Measurements from ENCODE around the gene ETHE1.

ETHE1 gene

GRCh38 chr19:43461303-43461702 lies 65.7 kb downstream of the ETHE1 start:
- TF ChIP-seq ISL1 (CRISPR knock-in tag; IDR thresholded peaks at IDR 0.05): no peak
- TF ChIP-seq, protein P1, sequence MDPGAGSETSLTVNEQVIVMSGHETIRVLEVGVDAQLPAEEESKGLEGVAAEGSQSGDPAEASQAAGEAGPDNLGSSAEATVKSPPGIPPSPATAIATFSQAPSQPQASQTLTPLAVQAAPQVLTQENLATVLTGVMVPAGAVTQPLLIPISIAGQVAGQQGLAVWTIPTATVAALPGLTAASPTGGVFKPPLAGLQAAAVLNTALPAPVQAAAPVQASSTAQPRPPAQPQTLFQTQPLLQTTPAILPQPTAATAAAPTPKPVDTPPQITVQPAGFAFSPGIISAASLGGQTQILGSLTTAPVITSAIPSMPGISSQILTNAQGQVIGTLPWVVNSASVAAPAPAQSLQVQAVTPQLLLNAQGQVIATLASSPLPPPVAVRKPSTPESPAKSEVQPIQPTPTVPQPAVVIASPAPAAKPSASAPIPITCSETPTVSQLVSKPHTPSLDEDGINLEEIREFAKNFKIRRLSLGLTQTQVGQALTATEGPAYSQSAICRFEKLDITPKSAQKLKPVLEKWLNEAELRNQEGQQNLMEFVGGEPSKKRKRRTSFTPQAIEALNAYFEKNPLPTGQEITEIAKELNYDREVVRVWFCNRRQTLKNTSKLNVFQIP (CRISPR knock-in tag; IDR thresholded peaks at IDR 0.05; ENCODE audit: borderline replicate concordance, low read depth): no peak
- TF ChIP-seq ARNTL (CRISPR knock-in tag; IDR thresholded peaks at IDR 0.05; ENCODE audit: borderline replicate concordance, low read depth): no peak
- TF ChIP-seq BACH2 (CRISPR knock-in tag; IDR thresholded peaks at IDR 0.05; ENCODE audit: borderline replicate concordance): no peak
- no peak for TF ChIP-seq ESRRG (CRISPR knock-in tag; IDR thresholded peaks at IDR 0.05)
- TF ChIP-seq OSR1 (CRISPR knock-in tag; IDR thresholded peaks at IDR 0.05): no peak
- no peak for ATAC-seq

DNA sequence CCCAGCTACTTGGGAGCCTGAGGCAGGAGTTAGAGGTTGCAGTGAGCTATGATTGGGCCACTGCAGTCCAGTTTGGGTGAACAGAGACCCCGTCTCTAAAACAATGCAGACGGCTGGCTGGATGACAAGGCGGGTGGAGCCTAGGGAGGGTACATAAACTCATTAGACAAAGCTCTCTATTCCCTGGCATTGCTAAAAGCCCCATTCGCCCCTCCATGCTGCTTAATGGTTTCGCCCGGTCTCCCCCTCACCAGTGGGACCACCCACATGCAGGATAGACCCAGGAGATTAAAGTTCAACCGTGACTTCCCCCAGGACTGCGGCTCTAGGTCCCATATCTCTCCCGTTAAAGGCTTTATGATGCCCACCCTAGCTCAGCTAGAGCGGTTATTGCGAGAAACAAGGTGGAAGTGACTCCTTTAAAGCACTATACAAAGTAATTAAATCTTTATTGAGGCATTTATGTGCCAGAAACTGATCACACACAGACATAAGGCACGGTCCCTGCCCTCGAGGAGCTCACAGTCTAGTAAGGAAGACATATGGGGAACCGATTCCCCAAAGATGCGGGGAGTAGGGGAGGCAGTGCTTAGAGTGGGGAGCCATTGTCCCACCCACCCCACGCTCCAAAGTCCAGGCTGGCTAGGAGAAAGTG lies 66.5 kb downstream of the ETHE1 start:
- no peak for TF ChIP-seq GLIS3 (CRISPR knock-in tag; IDR thresholded peaks at IDR 0.05)
- no peak for ATAC-seq

DNA sequence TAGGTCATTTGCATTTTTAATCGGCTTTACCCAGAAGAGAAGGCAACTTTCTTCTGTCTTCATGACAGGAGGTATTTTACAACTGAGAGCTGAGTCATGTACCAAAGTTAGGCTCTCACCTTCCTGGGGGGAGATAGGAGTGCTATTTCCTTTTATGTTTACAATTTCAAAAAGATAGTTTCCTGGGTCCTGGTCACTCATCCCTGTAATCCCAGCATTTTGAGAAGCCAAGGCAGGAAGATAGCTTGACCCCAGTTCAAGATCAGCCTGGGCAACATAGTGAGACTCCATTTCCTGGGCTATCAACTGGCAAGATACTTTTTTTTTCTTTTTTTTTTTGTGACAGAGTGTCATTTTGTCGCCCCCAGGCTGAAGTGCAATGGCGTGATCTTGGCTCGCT lies 69.2 kb downstream of the ETHE1 start:
- no peak for TF ChIP-seq ZFP30 (CRISPR knock-in tag; IDR thresholded peaks at IDR 0.05)
- no peak for TF ChIP-seq CSDC2 (CRISPR knock-in tag; IDR thresholded peaks at IDR 0.05)
- no peak for TF ChIP-seq CREB5 (CRISPR knock-in tag; IDR thresholded peaks at IDR 0.05; ENCODE audit: low read depth)
- no peak for TF ChIP-seq GLIS3 (CRISPR knock-in tag; IDR thresholded peaks at IDR 0.05)
- TF ChIP-seq TSHZ2 (CRISPR knock-in tag; IDR thresholded peaks at IDR 0.05): no peak
- TF ChIP-seq OSR1 (CRISPR knock-in tag; IDR thresholded peaks at IDR 0.05): no peak
- TF ChIP-seq ESRRG (CRISPR knock-in tag; IDR thresholded peaks at IDR 0.05): no peak
- TF ChIP-seq RARB (CRISPR knock-in tag; IDR thresholded peaks at IDR 0.05): no peak
- no peak for TF ChIP-seq ZFP3 (CRISPR knock-in tag; IDR thresholded peaks at IDR 0.05)
- TF ChIP-seq BACH2 (CRISPR knock-in tag; IDR thresholded peaks at IDR 0.05; ENCODE audit: borderline replicate concordance): no peak
- no peak for TF ChIP-seq SNAI2 (CRISPR knock-in tag; IDR thresholded peaks at IDR 0.05)
- no peak for ATAC-seq

Measured in SK-N-SH treated with all-trans-retinoic acid at 6 μM for 48 hours (cell line).